ENCODE measurements around the gene COX7A1.

DNA sequence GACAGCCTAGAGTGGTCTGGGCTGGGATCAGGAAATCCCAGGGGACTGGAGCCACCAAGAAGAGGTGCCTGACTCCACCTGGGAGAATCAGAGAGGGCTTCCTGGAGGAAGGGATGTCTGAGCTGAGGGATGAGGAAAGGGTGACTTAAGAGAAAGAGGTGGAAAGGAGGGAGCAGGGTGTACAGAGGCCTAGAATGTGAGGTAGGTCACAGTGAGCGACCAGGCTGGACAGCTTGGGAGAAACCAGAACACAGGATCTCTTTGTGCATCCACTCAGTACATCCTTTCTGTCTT, 36.0 kb downstream of the COX7A1 start:
- TF ChIP-seq, protein P1, sequence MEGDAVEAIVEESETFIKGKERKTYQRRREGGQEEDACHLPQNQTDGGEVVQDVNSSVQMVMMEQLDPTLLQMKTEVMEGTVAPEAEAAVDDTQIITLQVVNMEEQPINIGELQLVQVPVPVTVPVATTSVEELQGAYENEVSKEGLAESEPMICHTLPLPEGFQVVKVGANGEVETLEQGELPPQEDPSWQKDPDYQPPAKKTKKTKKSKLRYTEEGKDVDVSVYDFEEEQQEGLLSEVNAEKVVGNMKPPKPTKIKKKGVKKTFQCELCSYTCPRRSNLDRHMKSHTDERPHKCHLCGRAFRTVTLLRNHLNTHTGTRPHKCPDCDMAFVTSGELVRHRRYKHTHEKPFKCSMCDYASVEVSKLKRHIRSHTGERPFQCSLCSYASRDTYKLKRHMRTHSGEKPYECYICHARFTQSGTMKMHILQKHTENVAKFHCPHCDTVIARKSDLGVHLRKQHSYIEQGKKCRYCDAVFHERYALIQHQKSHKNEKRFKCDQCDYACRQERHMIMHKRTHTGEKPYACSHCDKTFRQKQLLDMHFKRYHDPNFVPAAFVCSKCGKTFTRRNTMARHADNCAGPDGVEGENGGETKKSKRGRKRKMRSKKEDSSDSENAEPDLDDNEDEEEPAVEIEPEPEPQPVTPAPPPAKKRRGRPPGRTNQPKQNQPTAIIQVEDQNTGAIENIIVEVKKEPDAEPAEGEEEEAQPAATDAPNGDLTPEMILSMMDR (IDR thresholded peaks at IDR 0.05; ENCODE audit: low read depth, low read length, poor library complexity, severe bottlenecking) = no peak
- no peak for TF ChIP-seq EZH2phosphoT487 (IDR thresholded peaks at IDR 0.05; ENCODE audit: borderline replicate concordance, low read length)
